ENCODE results near the gene ATG16L1.

GRCh38 chr2:233223059-233223894, 28.2 kb upstream of the ATG16L1 start:
- TF ChIP-seq POLR2AphosphoS5 (IDR thresholded peaks at IDR 0.05; ENCODE audit: borderline replicate concordance, low read depth, low read length) (no peak), EZH2 (IDR thresholded peaks at IDR 0.05) (no peak), FOXP2 (optimal IDR thresholded peaks at IDR 0.05; ENCODE audit: control extremely low read depth, extremely low read length, insufficient read depth) (no peak)

Measured in SK-N-MC (cell line).